Measurements from ENCODE around the gene EGFL7.

DNA sequence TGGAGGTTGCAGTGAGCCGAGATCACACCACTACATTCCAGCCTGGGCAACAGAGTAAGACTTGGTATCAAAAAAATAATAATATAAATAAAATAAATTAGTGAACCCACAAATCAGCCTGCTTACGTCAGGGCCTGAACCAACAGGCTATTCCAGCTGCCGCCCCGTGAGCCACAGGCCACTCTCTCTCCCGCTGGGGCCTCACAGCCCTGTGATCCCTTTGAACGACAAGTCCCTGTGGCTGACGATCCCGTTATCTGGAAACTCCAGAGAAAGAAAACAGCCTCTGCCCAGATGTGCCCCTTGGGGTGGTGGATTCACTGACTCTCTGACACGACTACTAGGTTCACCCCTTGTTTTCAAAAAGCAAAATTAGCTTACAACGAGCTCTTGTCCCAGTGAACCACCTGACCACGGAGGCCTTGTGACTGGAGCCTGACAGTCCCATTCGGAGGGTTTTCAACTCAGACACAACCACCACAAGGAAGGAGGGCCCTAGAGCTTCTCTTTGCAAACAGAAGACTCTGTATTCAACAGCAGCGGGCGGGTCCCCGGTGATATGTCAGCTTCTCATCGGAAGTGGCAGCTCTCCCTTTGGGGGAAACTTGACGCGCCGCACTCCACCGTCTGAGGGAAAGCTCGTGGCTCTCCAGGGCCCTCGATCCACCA, 45.3 kb downstream of the EGFL7 start:
- TF ChIP-seq, protein P1, sequence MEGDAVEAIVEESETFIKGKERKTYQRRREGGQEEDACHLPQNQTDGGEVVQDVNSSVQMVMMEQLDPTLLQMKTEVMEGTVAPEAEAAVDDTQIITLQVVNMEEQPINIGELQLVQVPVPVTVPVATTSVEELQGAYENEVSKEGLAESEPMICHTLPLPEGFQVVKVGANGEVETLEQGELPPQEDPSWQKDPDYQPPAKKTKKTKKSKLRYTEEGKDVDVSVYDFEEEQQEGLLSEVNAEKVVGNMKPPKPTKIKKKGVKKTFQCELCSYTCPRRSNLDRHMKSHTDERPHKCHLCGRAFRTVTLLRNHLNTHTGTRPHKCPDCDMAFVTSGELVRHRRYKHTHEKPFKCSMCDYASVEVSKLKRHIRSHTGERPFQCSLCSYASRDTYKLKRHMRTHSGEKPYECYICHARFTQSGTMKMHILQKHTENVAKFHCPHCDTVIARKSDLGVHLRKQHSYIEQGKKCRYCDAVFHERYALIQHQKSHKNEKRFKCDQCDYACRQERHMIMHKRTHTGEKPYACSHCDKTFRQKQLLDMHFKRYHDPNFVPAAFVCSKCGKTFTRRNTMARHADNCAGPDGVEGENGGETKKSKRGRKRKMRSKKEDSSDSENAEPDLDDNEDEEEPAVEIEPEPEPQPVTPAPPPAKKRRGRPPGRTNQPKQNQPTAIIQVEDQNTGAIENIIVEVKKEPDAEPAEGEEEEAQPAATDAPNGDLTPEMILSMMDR (IDR thresholded peaks at IDR 0.05 in 8 of 11, conservative IDR thresholded peaks at IDR 0.05 in 3 of 11) = no peak
- no peak for TF ChIP-seq POLR2AphosphoS5 (IDR thresholded peaks at IDR 0.05)
